ENCODE results near the gene CDK5. TPM values are rescaled to one million over a fixed set of nuclear protein-coding genes. Genes with fewer than 3 reads are reported as not detected.

CDK5 gene
- total and polyA plus RNA-seq, 2 of the 13 experiments (the other 11 are each of a cell fraction or from before 2014, with no cell fraction given), result 16.4 to 21.3 TPM

DNA sequence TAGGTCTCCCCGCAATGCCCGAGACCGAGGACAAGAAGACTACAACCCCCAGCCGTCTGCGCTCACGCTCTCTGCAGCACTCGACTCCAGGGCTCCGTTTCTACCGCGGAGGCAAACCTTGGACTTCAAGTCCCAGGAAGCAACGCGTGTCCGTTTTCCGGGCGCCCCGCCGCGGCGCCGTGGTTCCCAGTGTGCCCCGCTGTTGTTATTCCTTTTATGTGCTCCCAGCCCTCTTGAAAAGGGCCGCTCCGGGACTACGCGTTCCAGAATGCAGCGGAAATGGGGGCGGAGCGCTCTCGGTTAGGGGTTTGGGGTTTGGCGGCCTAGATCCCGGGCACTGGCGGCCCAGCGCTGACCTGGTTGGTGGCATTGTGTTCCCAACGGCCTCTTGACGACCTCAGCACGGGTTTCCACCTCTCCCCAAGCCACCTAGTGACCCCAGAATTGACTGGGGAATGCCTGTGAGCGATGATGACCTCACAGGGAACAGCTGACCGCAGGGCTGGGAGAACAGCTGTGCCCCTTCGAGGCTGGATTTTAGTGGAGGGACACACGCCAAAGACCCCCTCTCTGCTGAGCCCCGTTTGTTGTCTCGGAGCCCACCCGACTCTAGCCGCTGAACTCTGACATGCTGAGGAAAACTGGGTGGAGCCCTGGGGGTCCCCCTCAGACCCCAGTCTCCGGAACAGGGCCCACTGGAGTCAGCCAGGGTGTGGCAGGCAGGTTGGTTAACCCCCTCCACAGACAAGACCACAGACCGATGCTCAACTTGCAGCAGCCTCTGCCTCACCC lies 488 bp upstream of the CDK5 start (continued):
- TF ChIP-seq, protein P1, sequence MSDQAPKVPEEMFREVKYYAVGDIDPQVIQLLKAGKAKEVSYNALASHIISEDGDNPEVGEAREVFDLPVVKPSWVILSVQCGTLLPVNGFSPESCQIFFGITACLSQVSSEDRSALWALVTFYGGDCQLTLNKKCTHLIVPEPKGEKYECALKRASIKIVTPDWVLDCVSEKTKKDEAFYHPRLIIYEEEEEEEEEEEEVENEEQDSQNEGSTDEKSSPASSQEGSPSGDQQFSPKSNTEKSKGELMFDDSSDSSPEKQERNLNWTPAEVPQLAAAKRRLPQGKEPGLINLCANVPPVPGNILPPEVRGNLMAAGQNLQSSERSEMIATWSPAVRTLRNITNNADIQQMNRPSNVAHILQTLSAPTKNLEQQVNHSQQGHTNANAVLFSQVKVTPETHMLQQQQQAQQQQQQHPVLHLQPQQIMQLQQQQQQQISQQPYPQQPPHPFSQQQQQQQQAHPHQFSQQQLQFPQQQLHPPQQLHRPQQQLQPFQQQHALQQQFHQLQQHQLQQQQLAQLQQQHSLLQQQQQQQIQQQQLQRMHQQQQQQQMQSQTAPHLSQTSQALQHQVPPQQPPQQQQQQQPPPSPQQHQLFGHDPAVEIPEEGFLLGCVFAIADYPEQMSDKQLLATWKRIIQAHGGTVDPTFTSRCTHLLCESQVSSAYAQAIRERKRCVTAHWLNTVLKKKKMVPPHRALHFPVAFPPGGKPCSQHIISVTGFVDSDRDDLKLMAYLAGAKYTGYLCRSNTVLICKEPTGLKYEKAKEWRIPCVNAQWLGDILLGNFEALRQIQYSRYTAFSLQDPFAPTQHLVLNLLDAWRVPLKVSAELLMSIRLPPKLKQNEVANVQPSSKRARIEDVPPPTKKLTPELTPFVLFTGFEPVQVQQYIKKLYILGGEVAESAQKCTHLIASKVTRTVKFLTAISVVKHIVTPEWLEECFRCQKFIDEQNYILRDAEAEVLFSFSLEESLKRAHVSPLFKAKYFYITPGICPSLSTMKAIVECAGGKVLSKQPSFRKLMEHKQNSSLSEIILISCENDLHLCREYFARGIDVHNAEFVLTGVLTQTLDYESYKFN (CRISPR knock-in tag; conservative IDR thresholded peaks at IDR 0.05), result peak; percentile 60; the same call in 1 of the 2 replicates
- TF ChIP-seq ZNF879 (CRISPR knock-in tag; IDR thresholded peaks at IDR 0.05), result no peak
- TF ChIP-seq E2F1 (CRISPR knock-in tag; IDR thresholded peaks at IDR 0.05), result peak; percentile 90
- TF ChIP-seq ZNF282 (IDR thresholded peaks at IDR 0.05; ENCODE audit: partially characterized antibody), result no peak
- TF ChIP-seq, protein P2, sequence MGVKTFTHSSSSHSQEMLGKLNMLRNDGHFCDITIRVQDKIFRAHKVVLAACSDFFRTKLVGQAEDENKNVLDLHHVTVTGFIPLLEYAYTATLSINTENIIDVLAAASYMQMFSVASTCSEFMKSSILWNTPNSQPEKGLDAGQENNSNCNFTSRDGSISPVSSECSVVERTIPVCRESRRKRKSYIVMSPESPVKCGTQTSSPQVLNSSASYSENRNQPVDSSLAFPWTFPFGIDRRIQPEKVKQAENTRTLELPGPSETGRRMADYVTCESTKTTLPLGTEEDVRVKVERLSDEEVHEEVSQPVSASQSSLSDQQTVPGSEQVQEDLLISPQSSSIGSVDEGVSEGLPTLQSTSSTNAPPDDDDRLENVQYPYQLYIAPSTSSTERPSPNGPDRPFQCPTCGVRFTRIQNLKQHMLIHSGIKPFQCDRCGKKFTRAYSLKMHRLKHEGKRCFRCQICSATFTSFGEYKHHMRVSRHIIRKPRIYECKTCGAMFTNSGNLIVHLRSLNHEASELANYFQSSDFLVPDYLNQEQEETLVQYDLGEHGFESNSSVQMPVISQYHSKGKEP (CRISPR knock-in tag; IDR thresholded peaks at IDR 0.05), result no peak
- peak; percentile 3; the same call in 1 of the 2 replicates for TF ChIP-seq ZNF788 (CRISPR knock-in tag; IDR thresholded peaks at IDR 0.05; ENCODE audit: borderline replicate concordance)
- peak; percentile 84 for TF ChIP-seq ZNF350 (CRISPR knock-in tag; IDR thresholded peaks at IDR 0.05; ENCODE audit: borderline replicate concordance, low read depth)
- no peak for TF ChIP-seq EEA1 (CRISPR knock-in tag; IDR thresholded peaks at IDR 0.05; ENCODE audit: borderline replicate concordance)
- no peak for TF ChIP-seq ZBTB3 (CRISPR knock-in tag; IDR thresholded peaks at IDR 0.05; ENCODE audit: borderline replicate concordance, low read depth)
- TF ChIP-seq TBX2 (CRISPR knock-in tag; IDR thresholded peaks at IDR 0.05; ENCODE audit: borderline replicate concordance), result peak; percentile 68; the same call in 1 of the 2 replicates
- no peak for TF ChIP-seq SOX6 (IDR thresholded peaks at IDR 0.05)
- peak; percentile 70 for TF ChIP-seq SOX6 (CRISPR knock-in tag; IDR thresholded peaks at IDR 0.05)
- TF ChIP-seq, protein P3, sequence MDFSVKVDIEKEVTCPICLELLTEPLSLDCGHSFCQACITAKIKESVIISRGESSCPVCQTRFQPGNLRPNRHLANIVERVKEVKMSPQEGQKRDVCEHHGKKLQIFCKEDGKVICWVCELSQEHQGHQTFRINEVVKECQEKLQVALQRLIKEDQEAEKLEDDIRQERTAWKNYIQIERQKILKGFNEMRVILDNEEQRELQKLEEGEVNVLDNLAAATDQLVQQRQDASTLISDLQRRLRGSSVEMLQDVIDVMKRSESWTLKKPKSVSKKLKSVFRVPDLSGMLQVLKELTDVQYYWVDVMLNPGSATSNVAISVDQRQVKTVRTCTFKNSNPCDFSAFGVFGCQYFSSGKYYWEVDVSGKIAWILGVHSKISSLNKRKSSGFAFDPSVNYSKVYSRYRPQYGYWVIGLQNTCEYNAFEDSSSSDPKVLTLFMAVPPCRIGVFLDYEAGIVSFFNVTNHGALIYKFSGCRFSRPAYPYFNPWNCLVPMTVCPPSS (IDR thresholded peaks at IDR 0.05), result no peak
- peak; percentile 5; the same call in 1 of the 2 replicates for TF ChIP-seq ZNF674 (CRISPR knock-in tag; IDR thresholded peaks at IDR 0.05; ENCODE audit: low read depth)

Data from HepG2 (cell line).